Measurements from ENCODE around the gene COPB2. TPM values are rescaled to one million over a fixed set of nuclear protein-coding genes. Genes with fewer than 3 reads are reported as not detected.

Gene COPB2
- total RNA-seq, 1 donor from 2014 or later = 86.1 TPM

- no peak overlapping the region for H3K9ac ChIP-seq
- H3K27ac ChIP-seq = no peak overlapping the region
- peaks cover 23% of the 10 kb centered on the region for H3K36me3 ChIP-seq
- no peak overlapping the region for H2AFZ ChIP-seq (replicated peaks)
- H3F3A ChIP-seq (ENCODE audit: low read depth) = peaks cover 30% of the 10 kb centered on the region
- Mint-ChIP-seq H3K4me3 (no peak overlapping the region), H3K9me3 (no peaks in the 10 kb centered on the region), H3K27ac (no peak overlapping the region), H3K4me1 (peaks cover 37% of the 10 kb centered on the region), H3K27me3 (ENCODE audit: insufficient read depth, low read depth) (peaks cover 2% of the 10 kb centered on the region), H3K36me3 (peaks cover 38% of the 10 kb centered on the region)
- DNase-seq (ENCODE audit: low spot score) = no peak
- no peaks in the 10 kb centered on the region for H3K79me2 ChIP-seq (ENCODE audit: low read depth)
- H3K27me3 ChIP-seq = no peaks in the 10 kb centered on the region
- H3K4me3 ChIP-seq = no peak overlapping the region
- TF ChIP-seq CTCF (IDR thresholded peaks at IDR 0.05) (no peak), EZH2 (IDR thresholded peaks at IDR 0.05) (no peak), EZH2phosphoT487 (IDR thresholded peaks at IDR 0.05) (no peak)
- no peak overlapping the region for H3K4me2 ChIP-seq
- H3K4me1 ChIP-seq = peaks cover 18% of the 10 kb centered on the region
- no peaks in the 10 kb centered on the region for H3K9me3 ChIP-seq (ENCODE audit: low read depth)
- H4K20me1 ChIP-seq (ENCODE audit: low read depth) = peaks cover 20% of the 10 kb centered on the region
Observed at GRCh38 chr3:139355891-139356290, 33.6 kb downstream of the COPB2 start.

GRCh38 chr3:139355476-139355875 is 34.0 kb downstream of the COPB2 start:
- H3F3A ChIP-seq (ENCODE audit: low read depth) = peaks cover 30% of the 10 kb centered on the region
- H3K79me2 ChIP-seq (ENCODE audit: low read depth) = no peaks in the 10 kb centered on the region
- H3K27me3 ChIP-seq = no peaks in the 10 kb centered on the region
- Mint-ChIP-seq H3K36me3 (peaks cover 36% of the 10 kb centered on the region), H3K27ac (no peak overlapping the region), H3K27me3 (ENCODE audit: insufficient read depth, low read depth) (peaks cover 2% of the 10 kb centered on the region), H3K9me3 (no peaks in the 10 kb centered on the region), H3K4me1 (peaks cover 34% of the 10 kb centered on the region), H3K4me3 (no peak overlapping the region)
- peaks cover 20% of the 10 kb centered on the region for H4K20me1 ChIP-seq (ENCODE audit: low read depth)
- peaks cover 23% of the 10 kb centered on the region for H3K36me3 ChIP-seq
- H3K4me3 ChIP-seq = no peak overlapping the region
- H3K4me2 ChIP-seq = no peak overlapping the region
- TF ChIP-seq EZH2 (IDR thresholded peaks at IDR 0.05) (no peak), CTCF (IDR thresholded peaks at IDR 0.05) (no peak), EZH2phosphoT487 (IDR thresholded peaks at IDR 0.05) (no peak)
- H2AFZ ChIP-seq (replicated peaks) = no peak overlapping the region
- peaks cover 18% of the 10 kb centered on the region for H3K4me1 ChIP-seq
- H3K9ac ChIP-seq = no peak overlapping the region
- no peak for DNase-seq (ENCODE audit: low spot score)
- H3K9me3 ChIP-seq (ENCODE audit: low read depth) = no peaks in the 10 kb centered on the region
- no peak overlapping the region for H3K27ac ChIP-seq

GRCh38 chr3:139354661-139355060 is 34.8 kb downstream of the COPB2 start:
- no peaks in the 10 kb centered on the region for H3K9me3 Mint-ChIP-seq
- H3K27ac Mint-ChIP-seq = no peak overlapping the region
- Histone ChIP-seq H3K27me3 (no peaks in the 10 kb centered on the region), H3K4me3 (no peak overlapping the region), H3K4me1 (peaks cover 15% of the 10 kb centered on the region), H3K4me2 (no peak overlapping the region), H2AFZ (replicated peaks) (no peak overlapping the region), H4K20me1 (ENCODE audit: low read depth) (peaks cover 19% of the 10 kb centered on the region), H3K9me3 (ENCODE audit: low read depth) (no peaks in the 10 kb centered on the region), H3K9ac (no peak overlapping the region), H3K79me2 (ENCODE audit: low read depth) (no peaks in the 10 kb centered on the region), H3K27ac (no peak overlapping the region), H3F3A (ENCODE audit: low read depth) (peaks cover 25% of the 10 kb centered on the region), H3K36me3 (peaks cover 23% of the 10 kb centered on the region)
- peaks cover 30% of the 10 kb centered on the region for H3K36me3 Mint-ChIP-seq
- peaks cover 2% of the 10 kb centered on the region for H3K27me3 Mint-ChIP-seq (ENCODE audit: insufficient read depth, low read depth)
- no peak for DNase-seq (ENCODE audit: low spot score)
- H3K4me1 Mint-ChIP-seq = peaks cover 29% of the 10 kb centered on the region
- TF ChIP-seq CTCF (IDR thresholded peaks at IDR 0.05) = no peak
- no peak for TF ChIP-seq EZH2 (IDR thresholded peaks at IDR 0.05)
- TF ChIP-seq EZH2phosphoT487 (IDR thresholded peaks at IDR 0.05) = no peak
- no peak overlapping the region for H3K4me3 Mint-ChIP-seq
